Keratinocyte (primary cell): Measurements from ENCODE around the gene GGTLC1. TPM values are rescaled to one million over a fixed set of nuclear protein-coding genes. Genes with fewer than 3 reads are reported as not detected.
"Not testable (repeated sequence)": the region's sequence is repeated elsewhere in the genome, so short reads cannot be mapped to it uniquely, and the experiment has no call there.

ENCODE experiments used
- DNase-seq: peaks from one replicate; pipeline ENCODE4 v3.0.0-alpha.2; 2011; ENCODE audit warnings: low read depth, missing footprints, low spot score
- FAIRE-seq: peaks from 2 replicates; lab custom pipeline; 2011; peaks lifted over from hg19 to GRCh38; lab: Jason Lieb, UNC
- H2AFZ ChIP-seq: 2 replicates; pipeline ENCODE4 v1.6.0; 2012; ENCODE audit warnings: low read length, control low read depth, inconsistent platforms; ENCODE audit not compliant: control insufficient read depth
- H3K27ac ChIP-seq: 2 replicates; pipeline ENCODE4 v1.5.1; 2011; ENCODE audit warnings: low read length; ENCODE audit not compliant: control insufficient read depth, insufficient read depth
- H3K27me3 ChIP-seq: 3 replicates; pipeline ENCODE4 v1.6.0; 2011; ENCODE audit warnings: low read length; ENCODE audit not compliant: control insufficient read depth, insufficient read depth; ENCODE audit errors: extremely low read depth
- H3K36me3 ChIP-seq, 2 experiments: 2 replicates in 1 of 2; 3 replicates in 1 of 2; pipeline ENCODE4 v1.5.1; 2011; ENCODE audit warnings: low read length in 2 of 2, mild to moderate bottlenecking in 1 of 2; ENCODE audit not compliant: control insufficient read depth in 2 of 2, insufficient read depth in 2 of 2; ENCODE audit errors: extremely low read depth in 1 of 2
- H3K4me1 ChIP-seq: 3 replicates; pipeline ENCODE4 v1.5.1; 2011; ENCODE audit warnings: low read length; ENCODE audit not compliant: control insufficient read depth, insufficient read depth; ENCODE audit errors: extremely low read depth
- H3K4me2 ChIP-seq: 3 replicates; pipeline ENCODE4 v1.6.0; 2011; ENCODE audit warnings: low read depth, low read length; ENCODE audit not compliant: control insufficient read depth, insufficient read depth; ENCODE audit errors: extremely low read depth
- H3K4me3 ChIP-seq, 3 experiments: fragments of 200-600 bp in 1 of 3; sonication (generic) in 1 of 3; 2 replicates in 2 of 3; 3 replicates in 1 of 3; pipeline ENCODE4 v1.5.1; 2011 to 2016; ENCODE audit warnings: low read length in 3 of 3, mild to moderate bottlenecking in 3 of 3, control low read depth in 2 of 3, inconsistent platforms in 1 of 3, low read depth in 1 of 3, mixed read lengths in 1 of 3, mixed run types in 1 of 3, moderate library complexity in 1 of 3; ENCODE audit not compliant: control insufficient read depth in 2 of 3, insufficient read depth in 2 of 3; ENCODE audit errors: extremely low read depth in 1 of 3
- H3K79me2 ChIP-seq: 2 replicates; pipeline ENCODE4 v1.6.0; 2012; ENCODE audit warnings: low read length; ENCODE audit not compliant: control insufficient read depth, insufficient read depth
- H3K9ac ChIP-seq: 3 replicates; pipeline ENCODE4 v1.6.0; 2011; ENCODE audit warnings: low read length; ENCODE audit not compliant: control insufficient read depth, insufficient read depth; ENCODE audit errors: extremely low read depth
- H3K9me1 ChIP-seq: 3 replicates; pipeline ENCODE4 v1.6.0; 2011; ENCODE audit warnings: low read length; ENCODE audit not compliant: control insufficient read depth, insufficient read depth; ENCODE audit errors: extremely low read depth
- H3K9me3 ChIP-seq: 2 replicates; pipeline ENCODE4 v1.5.1; 2012; ENCODE audit warnings: low read depth, low read length; ENCODE audit not compliant: control insufficient read depth
- H4K20me1 ChIP-seq: 3 replicates; pipeline ENCODE4 v1.6.0; 2011; ENCODE audit warnings: low read length; ENCODE audit not compliant: control insufficient read depth, insufficient read depth; ENCODE audit errors: extremely low read depth
- dilution Hi-C: fragments of 300-500 bp; cut with MboI; formaldehyde crosslinking; loops from one replicate; pipeline ENCODE4 v1.7.0; 2020; ENCODE audit warnings: low sequenced_read_pairs; ENCODE audit not compliant: extremely low pct_ligation_motif_present
- polyA plus RNA-seq, 5 experiments: library from polyadenylated mRNA; depleted of rRNA in 3 of 5; stranded (reverse) in 3 of 5; stranded (forward) in 1 of 5; unstranded in 1 of 5; fragments of >200 nt; gene quantifications; 1 replicate in 1 of 5; 2 replicates in 3 of 5; 3 replicates in 1 of 5; pipeline versions ENCODE4 v1.2.1 to v1.2.3, GENCODE V29; 2011 to 2012; ENCODE audit warnings: missing spikeins in 2 of 5, low read depth in 1 of 5, low replicate concordance in 1 of 5

The GGTLC1 gene
- polyA plus RNA-seq, 1 donor (not counting 4 experiments of a cell fraction or from before 2014, with no cell fraction given): not detected

- H3K36me3 ChIP-seq, H3K4me3 ChIP-seq, H3K9me3 ChIP-seq, H2AFZ ChIP-seq, H3K27me3 ChIP-seq, dilution Hi-C loops, H3K4me2 ChIP-seq, DNase-seq, H3K27ac ChIP-seq, H3K79me2 ChIP-seq, H4K20me1 ChIP-seq, H3K4me1 ChIP-seq, H3K9ac ChIP-seq, H3K9me1 ChIP-seq, FAIRE-seq: not testable (repeated sequence)
Observed at GRCh38 chr20:23990296-23990695, 1.7 kb upstream of the GGTLC1 start.

DNA sequence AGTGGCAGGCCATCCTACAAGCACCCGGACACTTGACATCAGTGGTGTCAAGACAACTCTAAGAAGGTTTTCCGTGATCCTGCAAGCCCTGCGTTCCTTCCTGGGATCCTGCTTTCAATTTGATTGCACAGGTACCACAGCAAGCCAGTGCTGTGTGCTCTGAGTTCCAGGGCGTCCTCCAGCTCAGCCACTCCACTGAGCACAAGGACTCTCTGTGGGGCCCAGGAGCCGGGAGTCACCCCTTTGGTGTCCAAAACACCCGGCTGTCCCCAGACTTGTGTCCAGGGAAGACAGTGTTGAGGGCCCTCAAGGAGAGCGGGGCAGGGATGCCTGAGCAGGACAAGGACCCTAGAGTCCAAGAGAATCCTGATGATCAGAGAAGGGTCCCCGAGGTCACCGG is 387 bp upstream of the GGTLC1 start:
- H3K27ac ChIP-seq, H2AFZ ChIP-seq, H3K4me3 ChIP-seq, H3K27me3 ChIP-seq, H3K9ac ChIP-seq, dilution Hi-C loops, H3K9me3 ChIP-seq, FAIRE-seq, H3K9me1 ChIP-seq, H4K20me1 ChIP-seq, H3K79me2 ChIP-seq, H3K4me2 ChIP-seq, H3K4me1 ChIP-seq, H3K36me3 ChIP-seq, DNase-seq: not testable (repeated sequence)

DNA sequence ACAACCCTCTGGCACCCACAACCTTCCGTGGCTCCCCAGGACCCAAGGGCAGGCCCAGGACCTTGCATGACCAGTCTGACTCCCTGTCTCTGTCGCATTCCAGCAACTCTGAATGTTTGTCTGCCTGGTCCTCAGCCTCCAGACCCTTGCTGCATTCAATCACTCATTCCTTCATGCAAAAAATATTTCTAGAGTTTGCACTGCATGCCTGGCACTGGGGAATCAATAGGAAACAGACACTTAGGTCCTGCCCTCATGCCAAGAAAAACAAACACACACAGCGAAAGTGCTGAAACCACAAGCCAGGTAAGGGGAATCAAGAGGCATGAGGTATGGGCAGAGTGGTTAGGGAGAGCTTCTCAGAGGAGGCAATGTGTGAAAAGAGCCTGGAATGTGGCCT is 1.9 kb downstream of the GGTLC1 start:
- H3K9me1 ChIP-seq, H3K9me3 ChIP-seq, H3K36me3 ChIP-seq, H3K4me1 ChIP-seq, H3K4me2 ChIP-seq, H4K20me1 ChIP-seq, H3K79me2 ChIP-seq, H3K27ac ChIP-seq, H2AFZ ChIP-seq, H3K9ac ChIP-seq, FAIRE-seq, DNase-seq, dilution Hi-C loops, H3K4me3 ChIP-seq, H3K27me3 ChIP-seq: not testable (repeated sequence)

- H3K27me3 ChIP-seq, H3K79me2 ChIP-seq, H3K4me2 ChIP-seq, H3K27ac ChIP-seq, H3K9ac ChIP-seq, FAIRE-seq, H3K4me3 ChIP-seq, H2AFZ ChIP-seq, H3K9me3 ChIP-seq, dilution Hi-C loops, DNase-seq, H4K20me1 ChIP-seq, H3K4me1 ChIP-seq, H3K36me3 ChIP-seq, H3K9me1 ChIP-seq: not testable (repeated sequence)
Observed at GRCh38 chr20:23986310-23986709, 2.3 kb downstream of the GGTLC1 start.

DNA sequence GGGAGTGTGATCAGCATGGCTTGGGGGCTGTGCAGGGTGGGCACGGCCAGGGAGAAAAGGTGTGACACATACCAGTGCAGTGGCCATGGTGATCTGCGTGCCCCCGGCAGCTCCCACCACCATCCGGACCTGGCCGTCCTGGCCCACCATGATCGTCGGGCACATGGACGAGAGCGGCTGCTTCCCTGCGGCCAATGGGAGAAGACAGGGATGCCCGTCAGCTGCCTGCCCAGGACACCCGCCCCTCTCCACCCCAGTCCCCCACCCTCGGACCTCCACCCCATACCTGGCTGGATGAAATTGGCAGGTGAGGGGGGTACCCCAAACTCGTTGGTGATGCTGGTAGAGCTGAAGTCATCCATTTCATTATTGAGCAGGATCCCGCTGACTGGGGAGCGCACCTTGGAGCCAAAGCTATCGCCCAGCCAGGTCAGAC is 2.8 kb downstream of the GGTLC1 start:
- H3K9me3 ChIP-seq, H4K20me1 ChIP-seq, H3K9me1 ChIP-seq, H3K4me3 ChIP-seq, H3K27me3 ChIP-seq, DNase-seq, FAIRE-seq, H3K4me1 ChIP-seq, H3K9ac ChIP-seq, H2AFZ ChIP-seq, H3K36me3 ChIP-seq, H3K79me2 ChIP-seq, H3K4me2 ChIP-seq, H3K27ac ChIP-seq, dilution Hi-C loops: not testable (repeated sequence)
